GM12873 (cell line): ENCODE measurements around the gene EXT2.

Experiments used
- CTCF ChIP-seq: IDR thresholded peaks from 2 replicates; pipeline ENCODE4 v1.5.1; 2012; ENCODE audit warnings: low read depth, mild to moderate bottlenecking, moderate library complexity, low read length, control low read depth; ENCODE audit not compliant: insufficient read depth; ENCODE audit errors: missing control alignments

The EXT2 gene

GRCh38 chr11:44179173-44179572 is 83.7 kb downstream of the EXT2 start:
- no peak for TF ChIP-seq CTCF

- TF ChIP-seq CTCF = no peak
These were observed 84.6 kb downstream of the EXT2 start for GRCh38 chr11:44180107-44180506.

GRCh38 chr11:44185522-44185921 is 90.0 kb downstream of the EXT2 start:
- TF ChIP-seq CTCF = no peak

GRCh38 chr11:44186321-44186930 is 90.9 kb downstream of the EXT2 start:
- TF ChIP-seq CTCF = no peak

- TF ChIP-seq CTCF = no peak
These were observed 93.2 kb downstream of the EXT2 start for GRCh38 chr11:44188643-44189042.

- TF ChIP-seq CTCF = no peak
These were observed 94.8 kb downstream of the EXT2 start for GRCh38 chr11:44189986-44190882.

GRCh38 chr11:44190883-44191230 is 95.4 kb downstream of the EXT2 start:
- no peak for TF ChIP-seq CTCF
